CD4-positive, alpha-beta T cell treated with Interleukin-15 for 1 hour (primary cell): ENCODE results near the gene NUDT17.

Source experiments
- DNase-seq: peaks from one replicate; pipeline ENCODE4 v3.0.0-alpha.2; 2020

The NUDT17 gene

GRCh38 chr1:145891587-145892485 lies 46.4 kb downstream of the NUDT17 start:
- DNase-seq = peak; percentile 47

- DNase-seq = no peak
These were observed 47.2 kb downstream of the NUDT17 start for GRCh38 chr1:145892486-145893087.

DNA sequence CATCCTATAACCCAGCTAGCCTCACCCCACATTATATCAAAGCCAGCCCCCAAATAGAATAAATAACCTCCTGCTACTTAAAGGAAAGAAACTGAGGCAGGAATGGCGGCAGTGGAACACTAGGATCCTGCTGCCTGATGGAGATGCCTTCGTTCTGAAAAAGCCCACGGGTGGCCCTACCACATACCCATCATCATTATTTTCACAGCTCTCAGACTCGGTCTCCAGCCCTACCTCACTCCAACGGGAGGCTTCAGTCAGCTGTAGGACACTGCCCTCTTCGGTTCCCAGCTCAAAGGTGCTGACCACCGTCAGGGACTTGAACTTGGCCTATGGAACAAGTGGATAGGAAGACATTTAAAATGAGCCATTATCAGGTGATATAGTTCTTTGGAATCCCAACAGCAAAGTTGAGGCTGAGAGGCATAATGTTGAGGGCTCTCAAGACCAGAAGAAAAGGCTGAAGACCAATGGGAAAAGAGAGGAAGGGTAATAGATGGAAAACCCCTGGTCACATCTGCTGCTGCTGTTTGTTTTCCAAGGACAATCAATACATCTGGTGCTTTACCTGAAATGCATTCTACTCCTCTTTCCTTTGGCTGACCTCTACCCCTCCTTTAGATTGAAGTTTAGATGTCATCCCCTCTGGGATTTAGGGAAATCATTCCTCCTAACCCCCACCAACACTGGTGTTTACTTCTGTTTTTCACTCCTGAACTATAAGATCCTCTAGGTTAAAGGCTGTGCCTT lies 48.1 kb downstream of the NUDT17 start:
- no peak for DNase-seq

GRCh38 chr1:145895471-145895870 lies 50.0 kb downstream of the NUDT17 start:
- no peak for DNase-seq

- DNase-seq = no peak
These were observed 52.5 kb downstream of the NUDT17 start for GRCh38 chr1:145897969-145898368.
